SW480 (cell line): ENCODE measurements around the gene TGIF1.
A peak's percentile ranks its signal among the peaks of the same experiment; 100 is the strongest.

Experiments used
- DNase-seq: peaks from one replicate; pipeline ENCODE4 v3.0.0-alpha.2; 2016; ENCODE audit warnings: low spot score

The TGIF1 gene

GRCh38 chr18:3434685-3435084 lies 15.3 kb upstream of the TGIF1 start:
- DNase-seq = no peak

DNA sequence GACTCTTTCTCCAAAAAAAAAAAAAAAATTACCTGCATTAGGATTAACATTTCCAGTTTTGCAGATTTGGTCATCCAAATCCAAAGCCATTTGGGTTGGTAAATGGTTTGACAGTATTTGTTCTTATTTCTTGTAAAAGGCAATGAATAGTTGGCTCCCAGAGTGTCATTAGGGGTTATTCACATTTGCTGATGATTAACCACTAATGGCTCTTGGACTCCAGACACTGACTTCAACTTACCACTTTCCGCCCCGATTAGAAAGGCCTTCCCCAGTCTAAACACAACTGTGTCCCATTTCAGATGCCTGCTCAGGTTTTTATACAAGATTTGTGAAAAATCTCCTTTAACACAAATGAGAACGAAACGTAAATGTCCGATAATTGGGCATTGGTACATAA lies 9.6 kb upstream of the TGIF1 start:
- no peak for DNase-seq

- peak; percentile 75 for DNase-seq
Measured at GRCh38 chr18:3441290-3441689, 8.7 kb upstream of the TGIF1 start.

DNA sequence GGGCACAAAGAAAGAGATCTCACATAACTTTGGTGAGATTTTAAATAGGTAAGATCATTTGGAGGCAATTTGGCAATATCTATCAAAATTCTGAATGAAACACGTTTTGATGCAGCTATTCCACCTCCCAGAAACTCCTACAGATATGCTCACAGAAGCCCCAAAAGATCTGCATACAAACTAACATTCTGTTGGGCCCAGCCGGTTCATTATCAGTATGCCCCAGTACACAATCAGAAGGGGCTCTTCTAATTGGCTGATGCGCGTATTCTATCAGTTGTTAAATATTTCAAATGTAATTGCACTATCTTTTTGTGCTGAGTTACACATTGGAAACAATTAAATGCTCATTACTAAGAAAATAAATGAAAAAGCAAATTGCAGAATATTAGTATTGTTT lies 7.1 kb upstream of the TGIF1 start:
- no peak for DNase-seq

- no peak for DNase-seq
Measured at GRCh38 chr18:3444296-3444695, 5.7 kb upstream of the TGIF1 start.

DNA sequence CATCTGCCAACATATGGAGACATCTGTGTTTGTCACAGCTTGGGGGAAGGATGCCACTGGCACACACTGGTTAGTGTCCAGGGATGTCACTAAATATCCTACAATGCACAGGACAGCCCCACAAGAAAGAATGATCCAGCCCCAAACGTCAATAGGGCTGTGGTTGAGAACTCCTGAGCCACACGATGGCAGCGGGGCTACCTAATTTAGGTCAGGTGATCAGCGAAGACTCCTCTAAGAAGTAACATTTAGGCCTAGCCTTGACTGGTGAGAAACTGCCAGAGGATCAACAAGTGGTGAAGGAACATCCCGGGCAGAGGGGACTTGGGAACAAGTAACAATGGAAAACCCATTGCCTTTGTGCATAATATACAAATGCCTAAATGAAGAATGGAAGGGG lies 5.0 kb upstream of the TGIF1 start:
- no peak for DNase-seq

DNA sequence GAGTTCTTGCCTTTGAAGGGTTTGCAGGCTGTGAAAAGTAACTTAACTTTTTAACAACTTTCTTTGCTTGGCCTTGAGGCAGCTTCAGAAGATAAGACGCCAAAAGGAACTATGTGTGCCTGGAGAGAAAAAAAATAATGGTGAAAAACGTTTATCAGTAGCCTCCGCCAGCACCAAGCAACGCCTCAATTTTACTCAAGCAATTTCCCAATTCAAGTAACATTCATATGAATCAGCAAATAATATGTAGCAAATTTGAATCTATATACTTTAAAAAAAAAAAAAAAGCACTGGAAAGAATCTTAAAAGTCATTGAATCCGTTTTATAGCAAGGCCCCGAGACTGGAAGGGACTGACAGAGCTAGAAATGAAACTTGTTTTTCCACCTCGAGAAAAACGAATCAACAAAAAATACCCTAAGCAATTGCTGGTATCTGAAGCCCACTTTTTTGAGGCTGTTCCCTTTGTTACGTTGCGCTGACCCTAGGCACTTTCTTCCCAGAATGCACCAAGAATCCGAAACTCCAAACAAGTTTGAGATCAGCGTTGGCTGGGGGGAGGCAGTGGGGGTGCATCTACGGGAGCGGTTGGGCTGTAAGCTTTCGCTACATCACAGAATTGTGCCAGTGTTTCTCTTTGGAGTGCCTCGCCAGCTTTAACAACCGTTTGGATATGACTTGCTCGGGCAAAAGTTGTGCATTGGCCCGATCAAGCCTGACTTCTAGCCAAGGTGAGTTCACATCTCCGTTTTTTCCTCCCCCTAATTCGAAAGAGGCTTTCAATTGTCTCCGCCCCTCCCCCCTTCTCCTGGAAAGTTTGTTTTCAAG lies 2.7 kb upstream of the TGIF1 start:
- DNase-seq = peak; percentile 59

DNA sequence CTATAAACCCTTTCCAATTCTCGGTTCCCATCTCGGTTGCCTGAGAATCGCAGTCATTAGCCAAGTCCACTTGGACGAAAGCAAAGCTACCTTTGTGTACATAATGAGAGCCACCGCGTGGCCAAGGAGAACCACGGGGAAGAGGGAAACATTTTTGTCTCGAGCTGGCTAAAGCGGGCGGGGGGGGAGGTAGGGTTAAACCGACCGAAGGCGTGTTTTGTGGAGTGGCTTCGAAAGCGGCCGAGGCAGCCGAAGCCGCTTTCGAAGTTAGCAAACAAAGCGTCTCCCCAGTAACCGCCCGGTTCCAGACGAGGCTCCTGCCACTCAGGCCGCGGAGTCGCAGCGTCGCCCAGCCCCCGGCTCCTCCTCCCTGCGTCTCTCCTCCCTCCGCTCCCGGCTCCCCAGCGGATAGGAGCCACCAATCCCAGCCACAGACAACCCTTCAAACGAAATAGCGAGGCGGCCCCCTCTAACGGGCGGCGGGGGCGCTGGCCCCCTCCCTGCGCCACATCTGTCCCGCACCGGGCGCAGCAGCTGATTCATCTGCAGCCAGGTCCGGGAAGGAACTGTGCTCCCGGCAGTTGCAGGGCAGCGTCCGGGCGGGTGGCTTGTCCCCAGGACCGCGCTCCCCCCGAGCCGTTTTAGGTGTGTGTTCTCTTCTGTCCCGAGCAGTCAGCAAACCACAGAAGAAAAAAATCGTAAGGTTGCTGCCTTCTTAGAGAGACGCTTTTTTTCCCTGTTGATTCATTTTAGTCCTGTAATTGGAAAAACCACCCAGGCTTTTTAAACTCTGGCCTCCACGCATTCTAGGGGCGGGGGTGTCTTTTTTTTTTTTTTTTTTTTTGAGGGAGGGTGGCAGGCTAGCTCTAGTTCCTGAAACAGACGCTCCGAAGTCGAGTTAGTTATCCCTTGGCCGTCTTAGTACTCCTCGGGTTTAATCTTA lies 1.8 kb upstream of the TGIF1 start:
- DNase-seq = peak; percentile 98

- peak; percentile 91 for DNase-seq
Measured at GRCh38 chr18:3448838-3449511, 997 bp upstream of the TGIF1 start.

GRCh38 chr18:3449512-3450011 lies 410 bp upstream of the TGIF1 start:
- DNase-seq = no peak

DNA sequence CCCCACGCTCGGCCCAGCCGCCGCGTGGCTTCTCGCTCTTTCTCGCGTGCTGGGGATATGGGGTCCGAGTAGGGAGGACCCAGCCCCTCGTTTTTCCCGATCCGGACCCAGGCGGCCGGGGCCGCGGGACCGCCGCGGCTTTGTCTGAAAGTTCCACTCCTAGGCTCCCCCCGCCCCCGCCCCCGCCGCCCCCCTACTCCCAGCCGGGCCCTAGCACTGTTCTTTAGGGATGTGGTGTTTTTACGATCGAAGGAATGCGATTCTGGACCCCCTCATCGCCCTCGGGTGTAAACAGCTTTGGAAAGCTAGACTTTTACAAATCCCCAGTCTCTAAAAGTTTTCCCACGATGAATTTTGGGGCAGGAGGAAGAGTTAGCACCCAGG lies 819 bp downstream of the TGIF1 start:
- no peak for DNase-seq

DNA sequence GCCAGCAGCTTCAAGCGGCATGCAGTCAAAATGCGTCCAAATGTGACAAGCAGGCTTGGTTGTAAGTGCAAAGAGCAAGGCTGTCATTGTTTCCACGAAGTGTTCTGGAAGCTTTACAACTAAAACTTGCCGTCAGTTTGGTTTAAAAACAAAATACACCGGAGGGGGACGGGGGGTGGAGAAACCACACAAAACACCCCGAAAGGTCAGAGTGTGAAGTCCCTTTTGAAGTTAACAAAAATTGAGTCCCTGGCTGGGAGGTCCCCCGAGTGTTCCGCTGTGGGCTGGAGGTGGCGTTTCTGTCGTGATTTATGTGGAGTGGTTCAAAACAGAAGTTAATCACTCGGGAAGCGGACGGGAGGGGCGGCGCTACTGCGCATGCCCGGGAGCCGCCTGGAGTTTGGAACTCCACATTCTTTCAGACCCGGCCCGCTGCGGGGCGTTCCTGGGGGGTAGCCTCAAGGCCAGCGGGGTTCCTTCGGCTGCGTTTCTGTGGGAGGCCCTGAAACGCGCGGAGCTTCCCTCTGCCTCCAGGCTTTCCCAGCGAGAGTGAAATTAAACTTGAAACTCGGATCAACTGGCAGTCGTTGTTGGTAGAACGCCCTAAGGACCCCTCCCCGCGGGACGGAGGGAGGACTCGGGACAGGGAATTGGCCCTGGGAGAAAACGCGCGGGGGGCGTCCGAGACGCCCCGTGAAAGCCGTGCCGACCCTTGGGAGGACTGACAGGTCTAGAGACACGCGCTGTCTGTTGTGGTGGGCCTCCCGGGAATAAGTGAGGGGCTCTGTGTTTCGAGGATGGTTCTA lies 1.4 kb downstream of the TGIF1 start:
- peak; percentile 89 for DNase-seq

GRCh38 chr18:3451989-3452749 lies 2.2 kb downstream of the TGIF1 start:
- DNase-seq = peak; percentile 48

DNA sequence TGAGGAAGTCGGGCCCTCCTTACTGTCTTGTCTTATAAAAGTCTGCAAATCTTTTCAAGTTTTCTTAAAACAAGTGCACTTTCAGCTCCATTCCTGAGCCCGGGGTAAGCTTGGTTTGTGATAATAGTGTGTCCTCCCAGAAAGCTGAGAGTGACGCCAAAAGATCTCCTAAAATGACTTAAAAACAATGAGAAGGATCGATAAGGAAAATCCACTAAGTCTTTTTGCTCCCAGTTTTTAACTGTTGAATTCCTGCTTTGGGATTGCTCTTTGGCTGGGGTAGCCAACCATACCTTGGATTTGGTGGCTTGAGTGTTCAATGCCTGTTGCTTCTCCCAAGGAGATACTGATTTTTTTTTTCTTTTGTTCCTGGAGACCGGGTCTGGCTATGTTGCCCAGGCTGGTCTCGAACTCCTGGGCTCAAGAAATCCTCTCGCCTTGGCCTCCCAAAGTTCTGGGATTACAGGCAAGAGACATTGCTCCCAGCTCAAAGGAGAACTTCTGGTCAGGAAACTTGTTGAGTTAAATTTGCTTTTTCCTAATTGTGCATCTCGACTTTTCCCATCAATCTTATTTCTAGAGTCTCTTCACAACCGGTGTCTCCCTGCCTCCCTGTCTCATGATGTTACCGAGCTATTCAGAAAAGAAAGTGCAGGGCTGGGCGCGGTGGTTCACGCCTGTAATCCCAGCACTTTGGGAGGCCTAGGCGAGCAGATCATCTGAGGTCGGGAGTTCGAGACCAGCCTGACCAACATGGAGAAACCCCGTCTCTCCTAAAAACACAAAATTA lies 3.0 kb downstream of the TGIF1 start:
- DNase-seq = no peak

- peak; percentile 52 for DNase-seq
Measured at GRCh38 chr18:3453540-3454364, 3.8 kb downstream of the TGIF1 start.

- peak; percentile 67 for DNase-seq
Measured at GRCh38 chr18:3454365-3455089, 4.6 kb downstream of the TGIF1 start.

DNA sequence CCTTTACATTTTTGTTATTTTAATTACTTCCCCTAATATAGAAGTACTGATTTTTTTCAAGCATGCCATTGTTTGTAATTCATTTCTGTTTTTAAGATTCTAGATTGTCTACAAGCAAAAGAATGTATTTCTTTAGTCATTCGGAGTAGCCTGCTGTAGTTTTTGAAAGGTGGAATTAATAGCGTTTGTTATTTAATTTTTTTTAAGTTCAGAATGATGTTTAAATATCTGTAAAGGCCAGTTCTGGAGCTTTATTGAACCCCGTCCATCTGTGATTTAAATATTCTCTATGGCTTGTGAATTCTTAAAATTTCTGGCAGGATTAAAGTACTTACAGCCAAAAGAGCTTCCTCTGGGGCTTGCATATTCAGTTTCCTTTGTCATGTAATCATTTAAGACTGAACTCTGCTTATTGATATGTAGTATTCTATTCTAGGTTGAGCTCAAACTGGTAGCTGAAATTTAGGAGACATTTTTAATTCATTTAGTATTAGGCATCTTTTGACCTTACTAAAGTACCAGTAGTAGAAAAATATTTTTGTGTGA lies 5.2 kb downstream of the TGIF1 start:
- DNase-seq = no peak
